ENCODE measurements around the gene ANKH. TPM values are rescaled to one million over a fixed set of nuclear protein-coding genes. Genes with fewer than 3 reads are reported as not detected.

Gene ANKH
- total and polyA plus RNA-seq, 12 donors: 4.8 to 45.6 (median 30.9) TPM

GRCh38 chr5:14668181-14668591 lies 203.4 kb downstream of the ANKH start:
- Histone ChIP-seq H3K27ac (no peak overlapping the region), H3K4me1 (replicated peaks in 1 of 2) (peaks cover 16 to 57% of the 10 kb centered on the region in 2 donors), H3K9me3 (replicated peaks in 1 of 3) (no peaks in the 10 kb centered on the region), H3K4me3 (no peak overlapping the region), H3K36me3 (replicated peaks in 1 of 2) (no peaks in the 10 kb centered on the region), H3K27me3 (no peaks in the 10 kb centered on the region)
- WGBS, 4 donors: 85 to 91% (median 88%) methylated on average over 4 to 5 of the region's 5 CpGs
- TF ChIP-seq POLR2A (IDR thresholded peaks at IDR 0.05) (no peak), CTCF (IDR thresholded peaks at IDR 0.05) (no peak)
- no peak for DNase-seq
- intact Hi-C loops (cut with DNase I): no loop called here

- Histone ChIP-seq H3K4me1 (replicated peaks in 1 of 2) (peaks cover 16 to 56% of the 10 kb centered on the region in 2 donors), H3K4me3 (no peak overlapping the region), H3K27ac (no peak overlapping the region), H3K36me3 (replicated peaks in 1 of 2) (no peaks in the 10 kb centered on the region), H3K9me3 (replicated peaks in 1 of 3) (no peaks in the 10 kb centered on the region), H3K27me3 (no peaks in the 10 kb centered on the region)
- WGBS, 4 donors: 75 to 89% (median 84%) methylated on average over 1 of the region's 1 CpG
- TF ChIP-seq CTCF (IDR thresholded peaks at IDR 0.05) (no peak), POLR2A (IDR thresholded peaks at IDR 0.05) (no peak)
- no peak for DNase-seq
- intact Hi-C loops (cut with DNase I): no loop called here
Measured at GRCh38 chr5:14667770-14668169, 203.8 kb downstream of the ANKH start.

DNA sequence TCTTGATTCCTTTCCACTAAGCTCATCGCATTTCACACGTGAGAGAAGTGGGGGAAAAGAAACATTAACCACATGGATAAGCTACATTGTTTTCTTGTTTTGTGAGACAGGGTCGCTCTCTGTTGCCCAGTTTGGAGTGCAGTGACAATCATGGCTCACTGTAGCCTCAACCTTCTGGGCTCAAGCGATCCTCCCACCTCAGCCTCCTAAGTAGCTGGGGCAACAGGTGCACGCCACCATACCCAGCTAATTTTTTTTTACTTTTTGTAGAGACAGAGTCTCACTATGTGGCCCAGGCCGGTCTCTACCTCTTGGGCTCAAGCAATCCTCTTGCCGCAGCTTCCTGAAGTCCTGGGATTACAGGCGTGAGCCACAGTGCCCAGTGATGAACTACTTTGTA lies 204.3 kb downstream of the ANKH start:
- 85 to 92% (median 87%) methylated on average over 8 of the region's 8 CpGs for WGBS, 4 donors
- H3K9me3 ChIP-seq (replicated peaks in 1 of 3): no peaks in the 10 kb centered on the region
- H3K4me1 ChIP-seq (replicated peaks in 1 of 2): peaks cover 11 to 51% of the 10 kb centered on the region in 2 donors
- H3K4me3 ChIP-seq: no peak overlapping the region
- no peak overlapping the region for H3K27ac ChIP-seq
- no peaks in the 10 kb centered on the region for H3K36me3 ChIP-seq (replicated peaks in 1 of 2)
- intact Hi-C loops (cut with DNase I): no loop called here
- TF ChIP-seq POLR2A (IDR thresholded peaks at IDR 0.05): no peak
- no peak for TF ChIP-seq CTCF (IDR thresholded peaks at IDR 0.05)
- DNase-seq: no peak
- H3K27me3 ChIP-seq: no peaks in the 10 kb centered on the region

DNA sequence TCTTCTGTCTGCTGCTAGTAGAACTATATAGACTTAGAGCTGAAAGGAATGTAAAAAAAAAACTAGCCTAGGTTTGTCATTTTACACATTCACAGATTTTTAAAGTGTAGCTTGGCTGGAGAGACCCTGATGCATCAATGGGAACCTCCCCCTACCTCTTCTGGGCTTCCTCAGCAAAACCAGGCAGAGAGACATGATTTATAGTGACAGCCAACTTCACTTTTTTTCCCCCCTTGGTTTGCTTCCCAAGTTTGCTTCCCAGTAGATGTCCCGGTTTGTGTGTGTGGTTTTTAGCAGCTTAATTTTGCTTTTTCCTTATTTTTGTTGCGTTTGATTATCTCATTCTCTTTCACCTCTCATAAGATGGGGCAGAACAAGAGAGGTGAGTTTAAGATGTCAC lies 205.2 kb downstream of the ANKH start:
- no peak for TF ChIP-seq POLR2A (IDR thresholded peaks at IDR 0.05)
- no peak for TF ChIP-seq CTCF (IDR thresholded peaks at IDR 0.05)
- peaks cover 10 to 42% of the 10 kb centered on the region in 2 donors for H3K4me1 ChIP-seq (replicated peaks in 1 of 2)
- intact Hi-C loops (cut with DNase I): no loop called here

More for the DNA sequence above, 205.2 kb downstream of the ANKH start:
- no peak for DNase-seq
- WGBS, 4 donors: 50 to 61% (median 52%) methylated on average over 2 of the region's 2 CpGs
- Histone ChIP-seq H3K27ac (no peak overlapping the region), H3K9me3 (replicated peaks in 1 of 3) (no peaks in the 10 kb centered on the region), H3K4me3 (no peak overlapping the region), H3K36me3 (replicated peaks in 1 of 2) (no peaks in the 10 kb centered on the region), H3K27me3 (no peaks in the 10 kb centered on the region)
